ENCODE data around the gene VPS54. TPM values are rescaled to one million over a fixed set of nuclear protein-coding genes. Genes with fewer than 3 reads are reported as not detected.

The VPS54 gene
- total RNA-seq, 1 donor from 2014 or later = 27.1 TPM

GRCh38 chr2:64052463-64053241, 33.4 kb upstream of the VPS54 start:
- no peak overlapping the region for H3K27ac Mint-ChIP-seq (ENCODE audit: unreplicated experiment)

GRCh38 chr2:64049633-64050220, 30.5 kb upstream of the VPS54 start:
- Mint-ChIP-seq H3K36me3 (ENCODE audit: low read depth) (no peaks in the 10 kb centered on the region), H3K4me1 (peaks cover 33% of the 10 kb centered on the region), H3K9me3 (peaks cover 3% of the 10 kb centered on the region), H3K27me3 (ENCODE audit: low read depth) (no peaks in the 10 kb centered on the region), H3K27ac (ENCODE audit: unreplicated experiment) (no peak overlapping the region), H3K4me3 (peak overlapping the region; percentile 2)
- DNase-seq (ENCODE audit: low read depth, low spot score) = peak; percentile 47
- TF ChIP-seq CTCF (conservative IDR thresholded peaks at IDR 0.05) = peak; percentile 86

More at GRCh38 chr2:64052463-64053241, 33.4 kb upstream of the VPS54 start:
- TF ChIP-seq CTCF (conservative IDR thresholded peaks at IDR 0.05) = no peak
- Mint-ChIP-seq H3K27me3 (ENCODE audit: low read depth) (no peaks in the 10 kb centered on the region), H3K9me3 (peaks cover 3% of the 10 kb centered on the region), H3K4me3 (no peak overlapping the region), H3K36me3 (ENCODE audit: low read depth) (no peaks in the 10 kb centered on the region), H3K4me1 (peaks cover 38% of the 10 kb centered on the region)
- DNase-seq (ENCODE audit: low read depth, low spot score) = no peak

- Mint-ChIP-seq H3K4me3 (no peak overlapping the region), H3K9me3 (peaks cover 3% of the 10 kb centered on the region)
Measured at GRCh38 chr2:64045938-64046337, 26.7 kb upstream of the VPS54 start.

GRCh38 chr2:64040161-64040560, 20.9 kb upstream of the VPS54 start:
- H3K27me3 Mint-ChIP-seq (ENCODE audit: low read depth) = no peaks in the 10 kb centered on the region
- peaks cover 11% of the 10 kb centered on the region for H3K4me1 Mint-ChIP-seq
- DNase-seq (ENCODE audit: low read depth, low spot score) = no peak
- no peaks in the 10 kb centered on the region for H3K9me3 Mint-ChIP-seq
- H3K36me3 Mint-ChIP-seq (ENCODE audit: low read depth) = no peaks in the 10 kb centered on the region
- H3K27ac Mint-ChIP-seq (ENCODE audit: unreplicated experiment) = no peak overlapping the region
- no peak overlapping the region for H3K4me3 Mint-ChIP-seq
- TF ChIP-seq CTCF (conservative IDR thresholded peaks at IDR 0.05) = no peak

More at GRCh38 chr2:64045938-64046337, 26.7 kb upstream of the VPS54 start:
- DNase-seq (ENCODE audit: low read depth, low spot score) = no peak
- no peaks in the 10 kb centered on the region for H3K27me3 Mint-ChIP-seq (ENCODE audit: low read depth)
- peaks cover 7% of the 10 kb centered on the region for H3K4me1 Mint-ChIP-seq
- TF ChIP-seq CTCF (conservative IDR thresholded peaks at IDR 0.05) = no peak
- H3K27ac Mint-ChIP-seq (ENCODE audit: unreplicated experiment) = no peak overlapping the region
- H3K36me3 Mint-ChIP-seq (ENCODE audit: low read depth) = no peaks in the 10 kb centered on the region

GRCh38 chr2:64036034-64036705, 16.9 kb upstream of the VPS54 start:
- H3K4me3 Mint-ChIP-seq = no peak overlapping the region

More at GRCh38 chr2:64036034-64036705, 16.9 kb upstream of the VPS54 start:
- DNase-seq (ENCODE audit: low read depth, low spot score) = no peak
- Mint-ChIP-seq H3K9me3 (no peaks in the 10 kb centered on the region), H3K36me3 (ENCODE audit: low read depth) (no peaks in the 10 kb centered on the region), H3K27ac (ENCODE audit: unreplicated experiment) (no peak overlapping the region), H3K4me1 (peaks cover 16% of the 10 kb centered on the region), H3K27me3 (ENCODE audit: low read depth) (no peaks in the 10 kb centered on the region)
- no peak for TF ChIP-seq CTCF (conservative IDR thresholded peaks at IDR 0.05)

Data from neural crest cell (in vitro differentiated cells).